Measurements from ENCODE around the gene KRT3.

KRT3 gene

DNA sequence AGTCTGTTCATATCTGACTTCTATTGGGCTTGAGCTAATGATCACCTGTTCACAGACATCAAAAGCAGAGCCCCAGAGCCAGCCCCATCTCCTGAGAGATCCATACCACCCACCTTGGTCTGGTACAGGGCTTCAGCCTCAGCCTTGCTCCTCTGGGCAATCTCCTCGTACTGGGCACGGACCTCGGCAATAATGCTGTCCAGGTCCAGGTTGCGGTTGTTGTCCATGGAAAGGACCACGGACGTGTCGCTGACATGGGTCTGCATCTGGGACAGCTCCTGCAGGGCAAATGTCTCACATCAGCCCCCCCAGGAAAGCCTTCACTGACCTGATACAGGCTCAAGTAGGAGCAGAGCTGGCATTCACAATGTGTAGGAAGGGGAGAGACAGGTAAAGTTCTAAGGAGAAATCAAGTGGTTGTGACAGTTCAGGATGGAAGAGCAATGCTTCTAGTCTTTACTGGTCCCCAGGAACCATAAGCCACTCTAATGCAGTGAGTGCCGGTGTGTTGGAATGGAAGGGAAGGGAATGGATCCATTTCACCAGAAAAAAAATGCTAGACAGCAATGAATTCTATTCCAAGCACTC lies 12.8 kb upstream of the KRT3 start:
- DNase-seq (ENCODE audit: insufficient read length, low spot score) (no peak), FAIRE-seq (no peak)
- TF ChIP-seq, protein P1, sequence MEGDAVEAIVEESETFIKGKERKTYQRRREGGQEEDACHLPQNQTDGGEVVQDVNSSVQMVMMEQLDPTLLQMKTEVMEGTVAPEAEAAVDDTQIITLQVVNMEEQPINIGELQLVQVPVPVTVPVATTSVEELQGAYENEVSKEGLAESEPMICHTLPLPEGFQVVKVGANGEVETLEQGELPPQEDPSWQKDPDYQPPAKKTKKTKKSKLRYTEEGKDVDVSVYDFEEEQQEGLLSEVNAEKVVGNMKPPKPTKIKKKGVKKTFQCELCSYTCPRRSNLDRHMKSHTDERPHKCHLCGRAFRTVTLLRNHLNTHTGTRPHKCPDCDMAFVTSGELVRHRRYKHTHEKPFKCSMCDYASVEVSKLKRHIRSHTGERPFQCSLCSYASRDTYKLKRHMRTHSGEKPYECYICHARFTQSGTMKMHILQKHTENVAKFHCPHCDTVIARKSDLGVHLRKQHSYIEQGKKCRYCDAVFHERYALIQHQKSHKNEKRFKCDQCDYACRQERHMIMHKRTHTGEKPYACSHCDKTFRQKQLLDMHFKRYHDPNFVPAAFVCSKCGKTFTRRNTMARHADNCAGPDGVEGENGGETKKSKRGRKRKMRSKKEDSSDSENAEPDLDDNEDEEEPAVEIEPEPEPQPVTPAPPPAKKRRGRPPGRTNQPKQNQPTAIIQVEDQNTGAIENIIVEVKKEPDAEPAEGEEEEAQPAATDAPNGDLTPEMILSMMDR (IDR thresholded peaks at IDR 0.05; ENCODE audit: insufficient read depth, missing control alignments): no peak

DNA sequence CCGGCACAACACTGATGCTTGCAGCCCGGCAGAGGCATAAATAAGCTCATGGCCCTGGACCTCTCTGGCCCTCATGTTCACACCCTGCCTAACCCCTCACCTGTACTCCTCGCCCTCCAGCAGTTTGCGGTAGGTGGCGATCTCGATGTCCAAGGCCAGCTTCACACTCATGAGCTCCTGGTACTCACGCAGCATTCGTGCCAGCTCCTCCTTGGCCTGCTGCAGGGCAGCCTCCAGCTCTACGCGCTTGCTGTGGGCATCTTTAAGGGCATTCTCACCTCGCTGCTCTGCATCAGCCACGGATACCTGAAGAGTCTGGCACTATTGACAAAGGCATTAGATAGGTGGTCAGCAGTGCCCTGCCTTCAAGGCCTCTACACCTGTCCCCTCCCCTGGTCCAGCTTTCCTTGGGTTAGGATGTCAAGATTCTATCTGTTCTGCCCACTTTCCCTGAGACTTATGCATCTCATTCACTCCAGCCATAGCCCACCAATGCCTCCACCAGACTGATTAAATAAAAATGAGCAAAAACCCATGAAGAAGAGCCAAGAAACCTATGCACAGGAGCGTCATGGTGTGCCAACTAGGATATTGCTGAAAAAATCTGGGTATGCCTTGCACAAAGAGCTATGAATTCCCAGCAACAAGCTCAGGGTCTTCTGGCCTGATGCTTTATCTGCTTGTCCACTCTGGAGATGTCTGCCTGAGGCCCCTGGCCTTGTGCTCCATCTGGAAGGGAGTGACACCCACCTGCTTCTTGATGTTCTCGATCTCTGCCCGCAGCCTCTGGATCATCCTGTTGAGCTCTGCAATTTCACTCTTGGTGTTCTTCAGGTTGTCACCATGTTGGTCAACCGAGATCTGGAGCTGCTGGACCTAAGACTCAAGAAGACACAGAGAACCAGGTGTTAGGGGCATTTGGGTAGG lies 11.9 kb upstream of the KRT3 start:
- DNase-seq (ENCODE audit: insufficient read length, low spot score): no peak
- TF ChIP-seq, protein P1 (IDR thresholded peaks at IDR 0.05; ENCODE audit: insufficient read depth, missing control alignments): no peak
- FAIRE-seq: no peak

DNA sequence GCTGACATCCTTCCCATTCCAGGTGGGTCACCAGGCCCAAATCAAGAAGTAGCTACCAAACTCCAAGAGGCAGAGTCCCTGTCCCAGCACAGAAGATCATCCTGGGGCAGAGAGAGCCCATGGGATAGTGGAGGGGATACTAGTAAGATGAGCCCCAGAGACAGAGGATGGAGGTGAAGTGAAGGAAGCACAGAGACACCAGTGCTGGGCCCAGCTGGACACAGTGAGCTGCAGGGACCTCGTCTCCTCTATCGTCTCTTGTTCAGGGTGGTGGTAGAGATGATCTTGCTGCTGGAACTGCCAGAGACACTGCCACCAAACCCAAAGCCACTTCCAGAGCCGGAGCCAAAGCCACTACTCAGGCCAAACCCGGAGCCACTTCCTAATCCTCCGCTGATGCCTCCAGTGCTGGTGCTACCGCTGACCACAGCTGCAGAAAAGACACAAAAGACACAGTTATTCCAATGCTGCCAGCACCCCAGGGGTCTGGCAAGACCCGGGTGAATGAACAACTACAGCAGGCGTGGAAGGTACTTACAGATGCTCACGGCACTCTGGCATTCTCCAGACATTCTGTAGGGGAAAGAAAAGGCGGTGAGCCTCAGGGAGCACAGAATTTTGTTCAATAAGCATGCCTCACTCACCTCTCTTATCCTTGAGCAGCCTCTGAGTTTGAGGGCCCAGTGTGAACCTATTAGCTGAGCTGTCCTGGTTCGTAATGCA lies 11.1 kb upstream of the KRT3 start:
- no peak for FAIRE-seq
- TF ChIP-seq, protein P1 (IDR thresholded peaks at IDR 0.05; ENCODE audit: insufficient read depth, missing control alignments): no peak
- no peak for DNase-seq (ENCODE audit: insufficient read length, low spot score)

DNA sequence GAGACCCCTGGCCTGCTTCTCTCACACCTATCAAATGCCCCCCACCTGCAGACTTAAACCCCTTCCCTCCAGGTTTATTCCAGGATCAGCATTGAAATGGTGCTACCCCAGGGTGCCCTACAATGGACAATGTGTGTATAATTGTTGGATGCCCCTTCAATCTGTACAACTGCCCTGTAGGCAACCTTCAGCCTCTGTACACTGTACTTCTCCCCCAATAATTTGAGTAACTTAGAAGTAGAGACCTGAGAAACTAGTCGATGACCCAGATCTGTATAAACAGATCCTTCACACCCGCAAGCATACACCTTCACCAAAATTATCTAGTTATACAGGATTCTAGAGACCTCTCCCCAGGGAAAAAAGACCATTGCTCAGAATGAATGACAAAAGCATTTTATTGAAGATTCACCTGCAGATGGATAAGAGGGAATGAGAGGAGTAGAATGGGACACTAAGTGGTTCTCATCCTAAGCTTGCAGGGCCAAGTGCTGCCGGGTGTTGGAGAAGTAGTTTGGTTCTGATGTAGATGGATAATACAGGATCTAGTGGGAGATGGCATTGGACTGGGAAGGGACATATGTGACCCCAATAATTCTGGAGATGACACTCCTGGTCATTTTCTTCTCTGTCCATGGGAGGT lies 10.4 kb upstream of the KRT3 start:
- TF ChIP-seq, protein P1 (IDR thresholded peaks at IDR 0.05; ENCODE audit: insufficient read depth, missing control alignments): no peak
- no peak for FAIRE-seq

DNA sequence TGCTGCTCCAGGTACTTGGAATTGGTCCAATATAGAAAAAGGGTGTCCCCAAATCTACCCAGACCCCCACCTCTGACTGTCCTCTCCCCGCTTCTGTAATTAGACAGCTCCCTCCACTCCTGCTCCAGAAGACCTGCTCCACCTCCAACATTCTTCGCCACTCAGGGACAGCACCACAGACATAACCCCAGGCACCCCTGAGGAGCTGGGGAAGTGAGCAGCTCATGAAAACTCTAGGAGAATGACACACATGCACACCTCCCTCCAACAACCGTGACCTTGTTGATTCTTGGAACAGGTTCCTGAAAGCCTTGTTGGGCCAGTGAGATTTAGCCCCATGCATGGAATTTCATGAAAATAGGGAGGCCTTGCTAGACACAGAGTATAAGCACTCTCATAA lies 9.8 kb upstream of the KRT3 start:
- DNase-seq (ENCODE audit: insufficient read length, low spot score) (no peak), FAIRE-seq (no peak)
- TF ChIP-seq, protein P1 (IDR thresholded peaks at IDR 0.05; ENCODE audit: insufficient read depth, missing control alignments): no peak

More for the DNA sequence above, 10.4 kb upstream of the KRT3 start:
- no peak for DNase-seq (ENCODE audit: insufficient read length, low spot score)

DNA sequence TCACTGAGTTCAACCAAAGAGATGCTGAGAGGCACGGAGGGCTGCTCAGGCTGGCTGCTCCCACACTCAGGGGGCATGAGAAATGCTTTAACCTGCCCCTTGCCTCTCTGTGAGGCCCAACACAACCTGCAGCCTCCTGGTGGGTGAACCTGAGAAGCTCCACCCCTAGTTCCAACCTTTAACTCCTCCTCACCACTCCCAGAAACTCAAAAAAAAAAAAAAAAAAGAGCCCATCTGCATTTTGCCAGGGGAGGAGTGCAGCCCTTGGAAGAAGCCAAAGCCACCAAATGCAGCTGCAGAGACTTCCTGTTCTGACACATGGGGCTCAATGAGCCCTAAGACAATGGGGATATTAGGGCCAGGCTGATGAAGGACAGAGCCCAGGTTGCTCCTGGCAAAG lies 9.1 kb upstream of the KRT3 start:
- DNase-seq (ENCODE audit: insufficient read length, low spot score): no peak
- TF ChIP-seq, protein P1 (IDR thresholded peaks at IDR 0.05; ENCODE audit: insufficient read depth, missing control alignments): no peak
- no peak for FAIRE-seq
